Motor neuron (in vitro differentiated cells): ENCODE results near the gene SP2. TPM values are rescaled to one million over a fixed set of nuclear protein-coding genes. Genes with fewer than 3 reads are reported as not detected.

Experiments
- ATAC-seq, 8 experiments: fragments of 200-7000 bp; cut with Tn5 transposase; replicated peaks in 6 of 8; 2 replicates each; pipeline ENCODE4 v1.8.0; 2021; ENCODE audit warnings: mild to moderate bottlenecking in 8 of 8, moderate library complexity in 8 of 8
- H3K27ac ChIP-seq, 2 donors: fragments of 250-450 bp; sonication (Bioruptor Pico); 2 replicates each; pipeline ENCODE4 v1.9.0; 2021; ENCODE audit warnings: antibody characterized with exemption in 2 of 2, mild to moderate bottlenecking in 2 of 2, moderate library complexity in 1 of 2
- H3K4me1 ChIP-seq, 2 donors: fragments of 250-450 bp; sonication (Bioruptor Pico); replicated peaks in 1 of 2; 2 replicates each; pipeline ENCODE4 v1.6.1; 2021; ENCODE audit warnings: antibody characterized with exemption in 2 of 2, mild to moderate bottlenecking in 2 of 2, moderate library complexity in 1 of 2
- H3K4me3 ChIP-seq, 5 donors: fragments of 250-450 bp; sonication (Bioruptor Pico); 2 replicates each; pipeline ENCODE4 v1.9.0; 2021; ENCODE audit warnings: antibody characterized with exemption in 5 of 5, mild to moderate bottlenecking in 5 of 5, moderate library complexity in 4 of 5
- WGBS, 10 experiments: fragments of 450-650 bp; shearing (Covaris generic); methylation state at CpG; one replicate each; pipeline ENCODE4 v1.0.0; 2022; 5-methylcytosine and 5-hydroxymethylcytosine counted together
- in situ Hi-C, 9 experiments: fragments of 400-800 bp; cut with MboI; loops; one replicate each; pipeline ENCODE4 v1.15.0; 2021; ENCODE audit warnings: low sequenced_read_pairs in 9 of 9, low pct_unique_long_range_greater_than_20kb in 2 of 9; ENCODE audit not compliant: unreplicated experiment in 9 of 9
- total RNA-seq, 8 experiments: library from RNA; unstranded; fragments of 300-600 nt; gene quantifications; 2 replicates each; pipeline versions ENCODE4 v1.2.3 to v1.2.4, GENCODE V29; 2022

SP2 gene
- total RNA-seq, 8 experiments from 2014 or later = 1.4 to 6.9 (median 4.4) TPM

GRCh38 chr17:47969930-47970724, 74.1 kb downstream of the SP2 start:
- in situ Hi-C loops = no loop called here
- no peak for ATAC-seq
- WGBS, 10 experiments = 32 to 100% (median 81%) methylated on average over 1 to 12 of the region's 15 CpGs
- H3K4me3 ChIP-seq = peak overlapping the region in 4 of 5 donors; percentile 6 to 21 (median 16)
- H3K27ac ChIP-seq = peak overlapping the region in 1 of 2 donors; percentile 55
- peaks cover 12 to 14% of the 10 kb centered on the region in 2 donors for H3K4me1 ChIP-seq

DNA sequence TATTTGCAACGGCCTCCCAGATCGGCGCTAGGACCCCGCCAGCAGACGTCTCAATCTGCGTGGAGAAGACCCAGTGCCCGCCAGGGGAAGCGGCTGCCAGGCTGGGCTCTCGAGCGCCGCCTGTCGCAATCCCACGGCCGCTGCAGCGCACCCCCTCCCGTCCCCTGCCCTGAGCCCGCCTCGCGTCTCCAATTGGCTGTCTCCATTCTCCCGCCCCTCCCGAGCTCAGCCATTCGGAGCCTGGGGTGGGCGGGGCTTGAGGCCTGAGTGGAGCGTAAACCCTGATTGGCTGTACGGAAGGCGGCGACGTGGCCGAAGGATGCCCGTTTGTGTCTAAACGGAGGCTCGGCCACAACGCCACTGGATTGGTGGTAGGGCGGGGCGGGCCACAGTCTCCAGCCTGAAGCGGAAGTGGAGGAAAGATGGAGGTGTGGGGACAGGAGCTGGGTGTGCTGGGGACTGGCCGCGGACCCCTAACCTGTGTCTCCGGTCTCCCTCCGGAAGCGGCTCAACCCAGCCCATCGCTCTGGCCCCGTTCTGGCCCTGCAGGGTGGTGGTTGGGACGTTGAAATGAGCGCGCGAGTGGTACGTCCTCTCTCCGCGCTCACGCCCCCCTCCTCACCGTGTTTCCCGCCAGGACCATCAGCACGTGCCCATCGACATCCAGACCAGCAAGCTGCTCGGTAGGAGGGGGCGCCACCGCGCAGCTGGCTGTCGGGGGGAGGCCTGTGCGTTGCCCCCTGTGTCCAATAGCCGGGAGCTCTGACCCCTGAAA, 74.9 kb downstream of the SP2 start, which contains the start of gene CDK5RAP3:
TSS of gene CDK5RAP3 (plus strand) at position 389 of the 775 bp plus-strand sequence. CDS start at position 423, 34 bp downstream.
- in situ Hi-C loops = no loop called here
- Histone ChIP-seq H3K4me3 (peak within 1 kb of the TSS; percentile 47 to 83 (median 72)), H3K4me1 (peaks cover 12 to 14% of the 10 kb centered on the region in 2 donors), H3K27ac (peak within 1 kb of the TSS; percentile 82 to 96)
- 0 to 2% (median 0%) methylated on average over 1 to 8 of the region's 62 CpGs; no CpG with 5 or more reads in 7 of the 10 experiments for WGBS, 10 experiments
- ATAC-seq = peak; percentile 82 to 97 (median 94)

DNA sequence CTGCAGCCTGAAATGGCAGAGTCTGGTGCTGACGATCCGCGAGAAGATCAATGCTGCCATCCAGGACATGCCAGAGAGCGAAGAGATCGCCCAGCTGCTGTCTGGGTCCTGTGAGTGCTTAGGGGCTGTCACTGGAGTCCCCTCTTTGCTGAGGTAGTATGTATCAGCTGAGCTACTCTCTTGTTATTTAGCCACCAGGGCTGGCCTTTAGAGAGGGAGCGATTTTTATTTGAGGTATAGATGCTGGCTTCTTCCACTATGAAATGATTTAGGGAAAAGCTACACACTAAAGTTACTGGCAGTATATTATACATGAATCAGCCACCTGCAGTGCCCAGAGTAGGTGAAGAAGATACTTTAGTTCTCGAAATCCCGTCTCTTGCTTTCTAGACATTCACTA, 77.5 kb downstream of the SP2 start:
- H3K4me3 ChIP-seq = no peak overlapping the region
- in situ Hi-C loops = no loop called here
- H3K4me1 ChIP-seq = peaks cover 14 to 16% of the 10 kb centered on the region in 2 donors
- no peak for ATAC-seq
- 77 to 100% (median 100%) methylated on average over 1 to 6 of the region's 8 CpGs; no CpG with 5 or more reads in 2 of the 10 experiments for WGBS, 10 experiments
- no peak overlapping the region for H3K27ac ChIP-seq

GRCh38 chr17:47975189-47975822, 79.3 kb downstream of the SP2 start:
- H3K27ac ChIP-seq = no peak overlapping the region
- no peak overlapping the region for H3K4me3 ChIP-seq
- peaks cover 13 to 14% of the 10 kb centered on the region in 2 donors for H3K4me1 ChIP-seq
- in situ Hi-C loops = loop anchor here in 3 of 9 experiments (5.0 kb wide), 1 partner anchor 42 kb away; no protein-coding TSS in a partner anchor
- WGBS, 10 experiments = 82 to 100% (median 97%) methylated on average over 1 to 6 of the region's 15 CpGs; no CpG with 5 or more reads in 7 of the 10 experiments
- ATAC-seq = no peak

- H3K4me3 ChIP-seq = no peak overlapping the region
- in situ Hi-C loops = loop anchor here in 3 of 9 experiments (5.0 kb wide), 1 partner anchor 41 kb away; no protein-coding TSS in a partner anchor
- no peak for ATAC-seq
- no peak overlapping the region for H3K27ac ChIP-seq
- H3K4me1 ChIP-seq = peaks cover 11 to 12% of the 10 kb centered on the region in 2 donors
- 80 to 100% (median 96%) methylated on average over 1 to 7 of the region's 10 CpGs; no CpG with 5 or more reads in 6 of the 10 experiments for WGBS, 10 experiments
These were observed 79.8 kb downstream of the SP2 start for GRCh38 chr17:47975823-47976205.

GRCh38 chr17:47978324-47978723, 82.3 kb downstream of the SP2 start:
- ATAC-seq = peak; percentile 60 to 99 (median 78)
- in situ Hi-C loops = loop anchor here in 3 of 9 experiments (5.0 kb wide), 1 partner anchor 39 kb away; no protein-coding TSS in a partner anchor
- H3K4me3 ChIP-seq = no peak overlapping the region
- WGBS, 10 experiments = 0 to 40% (median 5%) methylated on average over 1 to 6 of the region's 7 CpGs; no CpG with 5 or more reads in 3 of the 10 experiments
- no peak overlapping the region for H3K27ac ChIP-seq
- peaks cover 21% of the 10 kb centered on the region in 2 donors for H3K4me1 ChIP-seq

Other genes starting within 250 kb of the SP2 start
- 100 to 1,000 TPM in 7 of 8 experiments, 10 to 100 TPM in 1; 90.3 to 268 (median 127) TPM for gene KPNB1, start 246.3 kb upstream of the SP2 start, total RNA-seq
- 10 to 100 TPM in 7 of 8 experiments, 1 to 10 TPM in 1; 7.0 to 14.1 (median 10.8) TPM for gene TBKBP1, start 202.1 kb upstream of the SP2 start, total RNA-seq
- gene TBX21, start 163.0 kb upstream of the SP2 start, total RNA-seq = under 1 TPM in 5 of 8 experiments, not detected in 3; 0.04 to 0.38 (median 0.14) TPM
- 10 to 100 TPM in 3 of 8 experiments, 1 to 10 TPM in 5; 2.2 to 16.6 (median 8.4) TPM for gene OSBPL7, start 74.4 kb upstream of the SP2 start, total RNA-seq
- 10 to 100 TPM; 41.5 to 58.3 (median 46.3) TPM for gene MRPL10, start 64.7 kb upstream of the SP2 start, total RNA-seq
- gene LRRC46, start 64.6 kb upstream of the SP2 start, total RNA-seq = 1 to 10 TPM in 5 of 8 experiments, under 1 TPM in 3; 0.27 to 5.2 (median 1.2) TPM
- 10 to 100 TPM; 10.8 to 38.6 (median 21.6) TPM for gene SCRN2, start 55.0 kb upstream of the SP2 start, total RNA-seq
- gene SP6, start 45.1 kb upstream of the SP2 start, total RNA-seq = 1 to 10 TPM in 1 of 8 experiments, under 1 TPM in 7; 0.11 to 1.1 (median 0.27) TPM
- gene PNPO, start 45.3 kb downstream of the SP2 start, total RNA-seq = 10 to 100 TPM in 4 of 8 experiments, 1 to 10 TPM in 4; 7.3 to 54.6 (median 10.7) TPM
- gene PRR15L, start 61.6 kb downstream of the SP2 start, total RNA-seq = 1 to 10 TPM in 2 of 8 experiments, under 1 TPM in 4, not detected in 2; 0.11 to 3.0 (median 0.40) TPM
- gene CDK5RAP3, start 74.9 kb downstream of the SP2 start, total RNA-seq = 100 to 1,000 TPM in 6 of 8 experiments, 10 to 100 TPM in 2; 86.4 to 209 (median 118) TPM
- gene COPZ2, start 141.6 kb downstream of the SP2 start, total RNA-seq = 100 to 1,000 TPM in 1 of 8 experiments, 10 to 100 TPM in 2, 1 to 10 TPM in 5; 1.7 to 156 (median 5.7) TPM
- 100 to 1,000 TPM in 4 of 8 experiments, 10 to 100 TPM in 4; 71.9 to 284 (median 99.4) TPM for gene NFE2L1, start 152.1 kb downstream of the SP2 start, total RNA-seq
- gene CBX1, start 205.2 kb downstream of the SP2 start, total RNA-seq = 100 to 1,000 TPM in 5 of 8 experiments, 10 to 100 TPM in 3; 25.0 to 204 (median 134) TPM
- gene SNX11, start 211.5 kb downstream of the SP2 start, total RNA-seq = 10 to 100 TPM; 13.3 to 21.8 (median 14.9) TPM